ENCODE data around the gene PCBP1. TPM values are rescaled to one million over a fixed set of nuclear protein-coding genes. Genes with fewer than 3 reads are reported as not detected.

Gene PCBP1
- total RNA-seq, 2 experiments from 2014 or later: 417 to 450 TPM

DNA sequence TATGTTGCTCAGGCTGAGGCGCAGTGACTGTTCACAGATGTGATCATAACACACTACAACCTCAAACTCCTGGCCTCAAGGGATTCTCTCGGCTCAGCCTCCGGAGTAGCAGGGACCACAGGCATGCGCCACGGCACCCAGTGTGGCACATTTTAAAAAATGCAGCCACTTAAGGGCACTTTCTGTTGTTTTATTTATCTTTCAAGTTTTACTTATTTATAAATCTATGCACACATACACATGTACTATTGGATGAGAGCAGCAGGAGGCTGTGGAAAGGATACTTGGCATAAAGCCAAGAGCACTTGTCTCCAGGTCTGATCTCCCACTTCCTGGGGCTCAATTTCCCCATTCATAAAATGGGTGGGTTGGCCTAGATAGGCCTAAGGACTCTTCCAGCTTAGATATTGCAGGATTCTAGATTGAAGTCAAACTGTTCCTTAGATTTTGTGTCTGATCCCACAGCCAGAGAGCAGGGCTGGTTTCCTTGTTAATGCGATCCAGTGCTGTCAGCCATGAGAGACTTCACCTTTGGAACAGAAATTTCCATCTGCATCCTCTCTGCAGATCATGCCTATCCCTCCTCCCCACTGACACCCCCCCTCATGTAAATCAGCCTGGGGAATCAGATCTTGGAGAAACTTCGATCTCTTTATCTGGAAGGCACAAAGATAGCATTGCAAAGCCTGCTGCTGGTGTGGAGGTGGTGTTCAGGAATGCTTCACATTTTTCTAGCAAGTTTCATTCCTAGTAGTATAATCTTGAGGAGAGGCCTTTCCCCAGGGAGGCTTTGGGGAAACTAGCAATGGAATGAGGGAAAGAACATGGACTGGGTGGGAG lies 24.7 kb downstream of the PCBP1 start:
- Mint-ChIP-seq H3K4me3 (no peak overlapping the region), H3K9me3 (ENCODE audit: low read depth) (no peaks in the 10 kb centered on the region), H3K36me3 (ENCODE audit: low read depth) (no peaks in the 10 kb centered on the region), H3K4me1 (peaks cover 63% of the 10 kb centered on the region), H3K27ac (peak overlapping the region; percentile 37), H3K27me3 (no peaks in the 10 kb centered on the region)
- intact Hi-C loops (cut with DNase I, micrococcal nuclease): no loop called here
- ChIA-PET CTCF (interaction anchor here (2.5 kb wide), 1 partner anchor 11 kb away, joined by 8 read pairs; no protein-coding TSS in a partner anchor), POLR2A (no interaction called here)
- no peak for DNase-seq
- no peak for ATAC-seq

DNA sequence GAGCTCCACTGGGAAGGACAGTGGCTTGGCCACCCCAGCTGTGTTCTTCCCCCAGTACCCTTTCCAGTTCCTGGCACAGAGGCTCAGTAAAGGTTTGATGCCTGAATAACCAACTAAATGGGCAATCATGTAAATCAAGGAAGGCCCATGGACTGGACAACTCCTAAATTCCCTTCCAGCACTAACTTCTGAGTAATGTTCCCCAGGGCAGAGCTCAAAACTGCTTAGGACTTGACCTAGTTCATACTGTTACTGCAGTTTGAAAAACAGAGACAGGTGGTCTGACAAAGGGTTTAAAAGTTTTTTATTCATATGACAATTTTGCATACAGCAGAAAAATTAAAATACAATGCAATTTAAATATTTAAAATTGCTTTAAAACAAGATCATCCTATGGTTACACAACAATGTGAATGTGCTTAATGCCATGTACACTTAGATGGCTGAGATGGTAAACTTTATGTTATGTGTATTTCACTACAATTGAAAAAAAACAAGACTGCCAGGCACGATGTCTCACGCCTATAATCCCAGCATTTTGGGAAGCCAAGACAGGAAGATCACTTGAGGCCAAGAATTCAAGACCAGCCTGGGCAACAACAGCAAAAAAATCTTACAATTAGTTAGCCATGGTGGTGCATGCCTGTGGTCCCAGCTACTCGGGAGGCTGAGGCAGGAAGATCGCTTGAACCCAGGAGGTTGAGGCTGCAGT lies 26.2 kb downstream of the PCBP1 start:
- CTCF ChIA-PET: interaction anchor here (0.6 to 2.5 kb wide), 2 partner anchors 9 to 44 kb away, joined by 3 to 8 read pairs; no protein-coding TSS in a partner anchor
- peaks cover 57% of the 10 kb centered on the region for H3K4me1 Mint-ChIP-seq

DNA sequence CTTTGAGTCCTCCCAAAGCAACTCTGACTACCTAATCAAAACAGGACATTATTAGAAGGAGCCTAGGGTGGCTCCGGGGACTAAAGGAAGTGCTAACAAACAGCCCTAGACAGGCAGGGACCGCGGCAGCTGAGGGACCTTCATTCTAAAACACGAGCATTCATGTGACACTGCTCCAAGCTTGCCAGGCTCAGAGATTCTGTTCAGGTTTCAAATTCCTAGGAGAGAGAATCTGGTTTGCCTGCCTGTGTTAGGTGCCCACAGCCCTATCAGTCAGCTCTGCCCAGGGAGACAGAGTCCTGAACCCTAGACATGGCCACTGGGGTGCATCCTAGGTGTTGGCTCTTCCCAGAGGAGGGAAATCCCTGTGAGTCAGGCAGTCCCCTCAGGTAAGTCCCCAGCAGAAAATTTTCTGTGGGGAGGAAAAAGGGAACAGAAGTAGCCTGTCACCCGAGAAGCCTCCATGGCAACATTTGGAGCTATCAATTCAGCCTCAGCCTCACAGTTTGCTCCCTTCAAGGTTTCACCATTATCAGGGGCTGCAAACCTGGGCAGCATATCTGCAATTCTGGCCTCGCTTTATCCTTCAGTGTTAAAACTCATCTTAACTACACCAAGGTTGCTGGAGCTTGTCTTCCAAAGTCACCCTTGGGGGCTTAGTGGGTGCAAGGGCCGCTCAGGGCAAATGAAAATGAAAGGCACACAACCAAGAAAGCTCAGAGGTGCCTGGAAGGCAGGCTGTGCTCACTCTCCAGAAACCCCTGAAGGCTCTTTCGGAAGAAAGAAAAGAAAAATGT lies 28.6 kb downstream of the PCBP1 start:
- DNase-seq (no peak), ATAC-seq (peak; percentile 71)
- intact Hi-C loops (cut with DNase I, micrococcal nuclease): no loop called here
- Mint-ChIP-seq H3K9me3 (ENCODE audit: low read depth) (no peaks in the 10 kb centered on the region), H3K27me3 (no peaks in the 10 kb centered on the region), H3K4me1 (peaks cover 52% of the 10 kb centered on the region), H3K36me3 (ENCODE audit: low read depth) (peaks cover 2% of the 10 kb centered on the region), H3K27ac (peak overlapping the region; percentile 31), H3K4me3 (no peak overlapping the region)
- ChIA-PET POLR2A (interaction anchor here (0.6 to 1.5 kb wide), 4 partner anchors 10 to 562 kb away, joined by 3 to 5 read pairs (median 3); no protein-coding TSS in a partner anchor), CTCF (interaction anchor here (0.7 to 2.1 kb wide), 7 partner anchors 12 to 52 kb away, joined by 3 to 7 read pairs (median 3); no protein-coding TSS in a partner anchor)

More for the DNA sequence above, 26.2 kb downstream of the PCBP1 start:
- H3K4me3 Mint-ChIP-seq: no peak overlapping the region
- DNase-seq: no peak
- H3K9me3 Mint-ChIP-seq (ENCODE audit: low read depth): no peaks in the 10 kb centered on the region
- intact Hi-C loops (cut with DNase I, micrococcal nuclease): no loop called here
- POLR2A ChIA-PET: no interaction called here
- H3K36me3 Mint-ChIP-seq (ENCODE audit: low read depth): no peaks in the 10 kb centered on the region
- no peaks in the 10 kb centered on the region for H3K27me3 Mint-ChIP-seq
- no peak for ATAC-seq
- peak overlapping the region; percentile 37 for H3K27ac Mint-ChIP-seq

DNA sequence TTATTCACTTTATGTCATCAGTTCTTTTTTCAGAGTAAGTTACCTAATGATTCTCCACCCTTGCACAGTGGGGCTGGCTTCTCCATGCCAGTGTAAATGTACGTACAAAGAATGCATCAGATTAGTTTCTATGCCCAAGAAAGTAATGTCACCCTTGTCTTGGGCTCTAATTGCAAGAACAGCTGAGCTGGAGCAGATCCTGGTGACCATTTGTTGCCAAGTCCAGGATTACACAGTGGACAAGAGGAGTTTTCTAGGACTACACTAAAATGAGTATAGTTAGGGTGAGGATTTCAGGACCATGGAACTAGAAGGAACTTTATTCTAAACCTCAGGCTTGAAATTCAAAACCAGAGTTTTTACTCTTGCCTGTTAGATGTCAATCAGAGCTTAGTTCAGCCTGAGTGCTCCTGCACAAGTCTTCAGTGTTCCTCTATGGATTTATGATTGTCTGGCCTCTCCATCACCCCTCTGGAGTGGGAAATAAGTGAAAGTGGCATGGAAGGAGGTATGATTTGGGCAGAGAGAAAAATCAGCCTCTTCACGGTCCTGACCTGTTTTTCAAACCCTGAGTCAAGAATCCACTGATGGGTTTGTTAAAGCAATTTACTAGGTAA lies 29.8 kb downstream of the PCBP1 start:
- Mint-ChIP-seq H3K4me3 (no peak overlapping the region), H3K9me3 (ENCODE audit: low read depth) (no peaks in the 10 kb centered on the region), H3K27ac (no peak overlapping the region), H3K36me3 (ENCODE audit: low read depth) (peaks cover 2% of the 10 kb centered on the region), H3K27me3 (no peaks in the 10 kb centered on the region), H3K4me1 (peaks cover 53% of the 10 kb centered on the region)
- POLR2A ChIA-PET: interaction anchor here (0.6 to 1.5 kb wide), 4 partner anchors 12 to 49 kb away, joined by 3 to 5 read pairs (median 4); no protein-coding TSS in a partner anchor
- CTCF ChIA-PET: interaction anchor here (1.1 to 2.1 kb wide), 3 partner anchors 13 to 46 kb away, joined by 3 to 7 read pairs (median 4); no protein-coding TSS in a partner anchor
- no peak for ATAC-seq
- DNase-seq: no peak
- intact Hi-C loops (cut with DNase I, micrococcal nuclease): no loop called here

DNA sequence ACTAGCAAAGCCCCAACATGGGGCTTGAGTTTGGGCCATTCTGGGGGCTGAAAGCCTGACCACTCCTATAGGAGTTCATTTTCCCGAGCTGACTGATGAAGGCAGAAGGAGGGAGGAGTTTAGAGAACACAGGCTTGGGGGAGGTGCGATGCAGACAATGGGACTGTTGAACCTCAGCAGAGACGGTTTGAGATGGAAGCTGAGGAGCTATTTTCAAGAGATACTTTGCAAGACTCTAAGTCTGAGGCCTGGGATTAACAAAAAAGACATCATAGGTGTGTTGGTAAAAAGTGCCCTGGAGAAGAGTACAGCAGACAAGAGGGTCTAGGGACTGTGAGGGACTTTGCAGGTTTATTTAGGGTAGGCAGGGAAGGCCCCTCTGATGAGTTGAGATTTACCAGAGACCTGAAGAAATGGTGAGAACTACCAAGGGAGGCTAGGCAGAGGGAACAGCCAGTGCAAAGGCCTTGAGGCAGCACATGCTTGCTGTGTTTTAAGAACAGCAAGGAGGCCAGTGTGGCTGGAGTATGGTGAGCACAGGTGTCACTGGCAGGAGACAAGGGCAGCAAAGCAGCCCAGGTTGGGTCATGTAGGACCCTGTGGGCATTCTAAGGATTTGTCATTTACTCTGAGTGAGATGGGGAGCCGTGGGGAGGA lies 31.6 kb downstream of the PCBP1 start:
- no peak overlapping the region for H3K4me3 Mint-ChIP-seq
- no peak for ATAC-seq
- POLR2A ChIA-PET: no interaction called here
- CTCF ChIA-PET: no interaction called here
- peaks cover 65% of the 10 kb centered on the region for H3K4me1 Mint-ChIP-seq
- no peaks in the 10 kb centered on the region for H3K9me3 Mint-ChIP-seq (ENCODE audit: low read depth)
- intact Hi-C loops (cut with DNase I, micrococcal nuclease): no loop called here
- H3K27ac Mint-ChIP-seq: peak overlapping the region; percentile 75
- peaks cover 13% of the 10 kb centered on the region for H3K36me3 Mint-ChIP-seq (ENCODE audit: low read depth)
- H3K27me3 Mint-ChIP-seq: no peaks in the 10 kb centered on the region
- no peak for DNase-seq

DNA sequence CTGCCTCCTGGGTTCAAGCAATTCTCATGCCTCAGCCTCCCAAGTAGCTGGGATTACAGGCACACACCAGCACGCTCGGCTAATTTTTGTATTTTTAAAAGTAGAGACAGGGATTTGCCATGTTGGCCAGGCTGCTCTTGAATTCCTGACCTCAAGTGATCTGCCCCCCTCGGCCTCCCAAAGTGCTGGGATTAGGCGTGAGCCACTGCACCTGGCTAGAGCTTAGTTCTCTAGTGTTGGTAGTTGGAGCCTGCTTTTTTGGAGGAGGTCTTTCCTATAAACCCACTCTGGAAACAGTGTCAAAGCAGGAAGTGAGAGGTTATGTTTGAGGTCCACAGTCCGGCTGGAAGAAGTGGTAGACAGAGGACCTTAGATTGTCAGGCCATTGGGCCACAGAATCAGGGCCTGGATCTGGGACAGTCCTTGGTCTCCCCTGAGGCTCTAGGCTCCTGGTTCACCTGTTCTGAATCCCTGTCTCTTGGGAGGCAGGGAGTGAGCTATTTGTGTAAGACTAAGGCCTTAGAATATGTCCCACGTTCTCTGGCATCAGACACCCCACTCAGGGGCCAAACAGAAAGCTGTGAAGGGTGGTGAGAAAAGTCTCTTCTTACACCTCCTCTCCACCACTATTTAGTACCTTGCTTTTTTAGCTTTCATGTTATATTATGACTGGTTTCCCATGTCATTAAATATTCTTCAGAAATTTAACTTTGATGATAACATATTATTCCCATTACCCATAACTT lies 34.5 kb downstream of the PCBP1 start:
- H3K4me3 Mint-ChIP-seq: no peak overlapping the region
- DNase-seq: no peak
- H3K27ac Mint-ChIP-seq: peak overlapping the region; percentile 84
- peaks cover 67% of the 10 kb centered on the region for H3K4me1 Mint-ChIP-seq
- CTCF ChIA-PET: interaction anchor here (0.6 to 2.5 kb wide), 5 partner anchors 9 to 21 kb away, joined by 3 to 14 read pairs (median 8); no protein-coding TSS in a partner anchor
- H3K27me3 Mint-ChIP-seq: no peaks in the 10 kb centered on the region
- intact Hi-C loops (cut with DNase I, micrococcal nuclease): no loop called here
- POLR2A ChIA-PET: interaction anchor here (0.6 to 5.5 kb wide), 8 partner anchors 9 to 37 kb away, joined by 3 to 70 read pairs (median 5); no protein-coding TSS in a partner anchor
- H3K36me3 Mint-ChIP-seq (ENCODE audit: low read depth): peaks cover 17% of the 10 kb centered on the region
- no peaks in the 10 kb centered on the region for H3K9me3 Mint-ChIP-seq (ENCODE audit: low read depth)
- ATAC-seq: no peak

DNA sequence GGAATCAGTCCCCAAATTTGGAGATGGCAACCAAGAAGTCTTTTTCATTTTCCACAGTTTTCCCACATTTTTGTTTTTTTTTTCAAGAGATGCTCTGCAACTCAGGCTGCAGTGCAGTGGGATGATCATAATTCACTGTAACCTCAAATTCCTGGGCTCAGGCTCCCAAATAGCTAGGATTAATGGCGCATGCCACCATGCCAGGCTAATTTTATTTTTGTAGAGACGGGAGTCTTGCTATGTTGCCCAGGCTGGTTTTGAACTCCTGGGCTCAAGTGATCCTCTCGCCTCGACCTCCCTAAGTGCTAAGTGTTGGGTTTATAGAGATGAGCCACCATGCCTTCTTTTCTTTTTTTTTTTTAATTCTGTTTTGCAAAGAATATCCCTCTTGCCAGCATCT lies 35.2 kb downstream of the PCBP1 start:
- ChIA-PET POLR2A (interaction anchor here (0.6 to 5.5 kb wide), 8 partner anchors 12 to 37 kb away, joined by 3 to 70 read pairs (median 6); partner anchors contain the start of gene PCBP1), CTCF (interaction anchor here (0.6 to 2.5 kb wide), 7 partner anchors 9 to 34 kb away, joined by 3 to 14 read pairs (median 5); no protein-coding TSS in a partner anchor)
- intact Hi-C loops (cut with DNase I, micrococcal nuclease): no loop called here
- DNase-seq: no peak
- peaks cover 68% of the 10 kb centered on the region for H3K4me1 Mint-ChIP-seq
- ATAC-seq: no peak
- peak overlapping the region; percentile 100 for H3K27ac Mint-ChIP-seq
- H3K27me3 Mint-ChIP-seq: no peaks in the 10 kb centered on the region
- H3K4me3 Mint-ChIP-seq: no peak overlapping the region
- no peaks in the 10 kb centered on the region for H3K9me3 Mint-ChIP-seq (ENCODE audit: low read depth)
- peaks cover 17% of the 10 kb centered on the region for H3K36me3 Mint-ChIP-seq (ENCODE audit: low read depth)

DNA sequence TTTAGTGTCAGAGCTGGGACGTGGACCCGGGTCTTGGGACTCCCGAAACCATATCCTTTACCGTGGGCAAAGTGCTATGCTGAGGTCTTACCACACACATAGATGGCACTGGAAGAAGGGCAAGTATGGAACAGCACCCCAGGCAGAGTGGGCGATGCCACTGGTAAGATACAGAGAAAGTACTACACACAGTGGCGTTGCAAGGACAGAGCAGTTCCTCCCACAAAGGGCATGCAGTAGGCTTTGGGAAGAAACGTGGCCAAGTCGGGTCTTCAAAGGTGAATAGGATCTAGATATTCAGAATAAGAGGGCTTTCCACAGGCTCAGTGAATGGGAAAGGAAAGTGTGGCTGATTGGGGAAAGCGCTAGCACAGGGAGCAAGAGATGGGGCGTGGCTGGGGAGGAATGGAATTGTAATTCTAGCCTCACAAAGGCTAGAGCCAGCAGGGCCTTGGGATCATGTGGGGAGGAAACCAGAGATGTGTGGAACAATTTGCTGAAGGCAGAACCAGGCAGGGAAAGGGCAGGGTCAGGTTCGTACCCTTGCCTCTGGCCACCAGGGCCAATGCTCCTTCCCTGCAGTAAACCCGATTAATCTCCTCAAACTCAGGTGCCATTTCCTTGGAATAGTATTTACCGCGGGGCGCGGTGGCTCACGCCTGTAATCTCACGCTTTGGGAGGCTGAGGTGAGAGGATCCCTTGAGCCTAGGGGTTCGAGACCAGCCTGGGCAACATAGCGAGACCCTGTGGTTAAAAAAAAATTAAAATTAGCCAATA lies 36.0 kb downstream of the PCBP1 start:
- H3K27me3 Mint-ChIP-seq: no peaks in the 10 kb centered on the region
- intact Hi-C loops (cut with DNase I, micrococcal nuclease): no loop called here
- peak overlapping the region; percentile 100 for H3K27ac Mint-ChIP-seq
- peaks cover 71% of the 10 kb centered on the region for H3K4me1 Mint-ChIP-seq
- CTCF ChIA-PET: interaction anchor here (0.6 to 2.5 kb wide), 9 partner anchors 9 to 35 kb away, joined by 3 to 15 read pairs (median 8); no protein-coding TSS in a partner anchor
- no peaks in the 10 kb centered on the region for H3K9me3 Mint-ChIP-seq (ENCODE audit: low read depth)
- DNase-seq (no peak), ATAC-seq (no peak)
- peak overlapping the region; percentile 92 for H3K4me3 Mint-ChIP-seq
- peaks cover 17% of the 10 kb centered on the region for H3K36me3 Mint-ChIP-seq (ENCODE audit: low read depth)
- POLR2A ChIA-PET: interaction anchor here (0.6 to 5.5 kb wide), 15 partner anchors 11 to 308 kb away, joined by 3 to 70 read pairs (median 6); partner anchors contain the start of genes MXD1 and PCBP1

DNA sequence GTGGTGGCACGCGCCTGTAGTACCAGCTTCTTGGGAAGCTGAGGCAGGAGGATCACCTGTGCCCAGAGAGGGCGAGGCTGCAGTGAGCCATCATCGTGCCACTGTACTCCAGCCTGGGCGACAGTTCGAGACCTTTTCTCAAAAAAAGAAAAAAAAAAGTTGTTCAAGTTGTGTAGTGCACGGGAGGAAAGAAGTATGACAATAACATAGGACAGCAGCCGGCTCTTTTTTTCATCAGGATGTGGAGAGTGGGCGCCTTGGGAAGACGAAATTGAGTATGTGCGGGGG lies 36.5 kb downstream of the PCBP1 start:
- intact Hi-C loops (cut with DNase I, micrococcal nuclease): loop anchor here (1.0 to 2.0 kb wide), 8 partner anchors 9 to 54 kb away; partner anchors contain the start of gene PCBP1 (in 1 of the 2)
- H3K4me1 Mint-ChIP-seq: peaks cover 73% of the 10 kb centered on the region
- no peaks in the 10 kb centered on the region for H3K9me3 Mint-ChIP-seq (ENCODE audit: low read depth)
- no peaks in the 10 kb centered on the region for H3K27me3 Mint-ChIP-seq
- ChIA-PET POLR2A (interaction anchor here (0.6 to 5.5 kb wide), 14 partner anchors 11 to 309 kb away, joined by 3 to 70 read pairs (median 7); partner anchors contain the start of genes GMCL1, MXD1 and PCBP1), CTCF (interaction anchor here (0.6 to 2.4 kb wide), 7 partner anchors 10 to 38 kb away, joined by 3 to 15 read pairs (median 4); no protein-coding TSS in a partner anchor)
- DNase-seq (no peak), ATAC-seq (no peak)
- H3K27ac Mint-ChIP-seq: peak overlapping the region; percentile 100
- H3K36me3 Mint-ChIP-seq (ENCODE audit: low read depth): peaks cover 17% of the 10 kb centered on the region
- peak overlapping the region; percentile 92 for H3K4me3 Mint-ChIP-seq

Measured in activated CD4-positive, alpha-beta T cell treated with anti-CD3 and anti-CD28 coated beads for 36 hours (primary cell).